ENCODE measurements around the gene TMEM44.
"Not testable (repeated sequence)": the region's sequence is repeated elsewhere in the genome, so short reads cannot be mapped to it uniquely, and the experiment has no call there.

Gene TMEM44

DNA sequence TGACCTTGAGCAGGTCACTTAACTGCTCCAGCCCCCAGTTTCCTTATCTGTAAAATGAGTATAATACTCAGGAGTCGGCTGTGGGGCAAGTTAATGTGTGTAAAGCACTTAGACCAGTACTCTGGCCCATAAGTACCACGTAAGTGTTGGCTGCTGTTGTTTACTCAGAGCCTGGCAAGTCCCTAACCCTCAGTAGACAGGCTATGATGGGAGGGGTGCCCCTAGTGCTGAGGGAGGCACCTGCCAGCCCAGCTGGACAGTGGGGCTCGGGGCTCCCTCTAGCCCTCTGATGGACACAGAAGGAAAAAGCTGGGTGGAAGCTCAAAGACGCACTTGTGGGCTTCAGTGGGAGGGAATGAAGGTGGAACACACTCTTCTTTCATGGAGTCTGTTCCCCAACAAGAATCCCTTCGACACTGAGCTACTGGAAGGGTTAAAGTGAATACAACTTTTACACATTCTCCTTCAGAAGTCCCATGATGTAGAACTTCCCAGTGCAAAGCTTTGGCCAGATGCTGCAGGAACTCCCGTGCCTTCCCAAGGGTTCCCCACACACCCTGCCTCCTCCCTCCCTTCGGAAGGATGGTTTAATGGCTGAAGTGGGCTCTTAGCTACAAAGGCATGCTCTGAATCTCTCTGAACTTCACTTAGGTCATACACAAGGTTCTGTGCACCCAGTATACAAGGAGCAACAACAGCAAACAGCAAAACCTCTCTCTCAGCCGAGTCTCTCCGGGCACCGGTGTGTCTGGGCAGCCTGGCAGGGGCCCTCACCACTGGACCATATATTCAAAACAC is 25.4 kb downstream of the TMEM44 start:
- no peak for DNase-seq (ENCODE audit: low spot score)
- H3K4me2 ChIP-seq (ENCODE audit: insufficient read depth, low read length, poor library complexity, severe bottlenecking): no peak overlapping the region
- no peaks in the 10 kb centered on the region for H3K9me3 ChIP-seq (replicated peaks in 1 of 2; ENCODE audit: control insufficient read depth in 2 of 2, insufficient read depth in 1 of 2, low read depth in 1 of 2, low read length in 2 of 2)
- no peak overlapping the region for H3K18ac ChIP-seq (ENCODE audit: low read length)
- WGBS, 2 donors (ENCODE audit: extremely low coverage in 2 of 2, insufficient read length in 2 of 2, insufficient replicate concordance in 1 of 2): no CpG with 5 or more reads among the region's 10 CpGs
- no peak overlapping the region for H2BK5ac ChIP-seq (ENCODE audit: low read length)
- no peak overlapping the region for H3K27ac ChIP-seq (replicated peaks; ENCODE audit: low read length)
- peak overlapping the region; percentile 17 for H4K8ac ChIP-seq (ENCODE audit: low read depth, low read length)
- H2AFZ ChIP-seq (ENCODE audit: low read length): no peak overlapping the region
- no peak overlapping the region for H3K23ac ChIP-seq (ENCODE audit: low read depth, low read length, poor library complexity)
- no peak overlapping the region for H3K9ac ChIP-seq (ENCODE audit: low read depth, low read length, poor library complexity)
- H3K4me3 ChIP-seq (ENCODE audit: low read length in 2 of 2): no peak overlapping the region
- H2BK15ac ChIP-seq (ENCODE audit: low read length): no peak overlapping the region
- H4K91ac ChIP-seq (ENCODE audit: low read depth, low read length, poor library complexity): no peak overlapping the region
- H3K14ac ChIP-seq (ENCODE audit: low read length): no peak overlapping the region
- no peak overlapping the region for H3K4ac ChIP-seq (ENCODE audit: low read length)
- peaks cover 0 to 2% (median 0%) of the 10 kb centered on the region in 3 experiments for H3K27me3 ChIP-seq (ENCODE audit: control insufficient read depth in 3 of 3, insufficient read depth in 3 of 3, low read depth in 1 of 3, low read length in 3 of 3)
- no peaks in the 10 kb centered on the region for H3K4me1 ChIP-seq (ENCODE audit: control insufficient read depth in 2 of 2, insufficient read depth in 1 of 2, low read depth in 1 of 2, low read length in 2 of 2)
- H2BK12ac ChIP-seq (ENCODE audit: low read length): peak overlapping the region; percentile 22
- H3K36me3 ChIP-seq (replicated peaks in 1 of 2; ENCODE audit: control insufficient read depth in 2 of 2, insufficient read depth in 2 of 2, low read length in 2 of 2): peaks cover 11 to 62% of the 10 kb centered on the region in 2 donors
- H3K79me1 ChIP-seq (ENCODE audit: low read depth, low read length): no peaks in the 10 kb centered on the region
- H2BK120ac ChIP-seq (ENCODE audit: low read depth, low read length): no peak overlapping the region
- H2AK5ac ChIP-seq (ENCODE audit: low read depth, low read length): no peak overlapping the region

GRCh38 chr3:194606941-194607340 is 26.3 kb downstream of the TMEM44 start:
- no peak overlapping the region for H4K8ac ChIP-seq (ENCODE audit: low read depth, low read length)
- H2AK5ac ChIP-seq (ENCODE audit: low read depth, low read length): no peak overlapping the region
- H3K4ac ChIP-seq (ENCODE audit: low read length): no peak overlapping the region
- DNase-seq (ENCODE audit: low spot score): no peak
- no peak overlapping the region for H2BK15ac ChIP-seq (ENCODE audit: low read length)
- no peaks in the 10 kb centered on the region for H3K79me1 ChIP-seq (ENCODE audit: low read depth, low read length)
- no peak overlapping the region for H3K14ac ChIP-seq (ENCODE audit: low read length)
- H2BK5ac ChIP-seq (ENCODE audit: low read length): no peak overlapping the region
- peak overlapping the region in 1 of 2 donors; percentile 16 for H3K4me3 ChIP-seq (ENCODE audit: low read length in 2 of 2)
- no peak overlapping the region for H3K4me2 ChIP-seq (ENCODE audit: insufficient read depth, low read length, poor library complexity, severe bottlenecking)
- H3K27me3 ChIP-seq (ENCODE audit: control insufficient read depth in 3 of 3, insufficient read depth in 3 of 3, low read depth in 1 of 3, low read length in 3 of 3): peaks cover 0 to 2% (median 0%) of the 10 kb centered on the region in 3 experiments
- no peak overlapping the region for H4K91ac ChIP-seq (ENCODE audit: low read depth, low read length, poor library complexity)
- no peak overlapping the region for H2BK120ac ChIP-seq (ENCODE audit: low read depth, low read length)
- H2AFZ ChIP-seq (ENCODE audit: low read length): no peak overlapping the region
- H3K27ac ChIP-seq (replicated peaks; ENCODE audit: low read length): no peak overlapping the region
- no peak overlapping the region for H3K18ac ChIP-seq (ENCODE audit: low read length)
- H2BK12ac ChIP-seq (ENCODE audit: low read length): no peak overlapping the region
- H3K4me1 ChIP-seq (ENCODE audit: control insufficient read depth in 2 of 2, insufficient read depth in 1 of 2, low read depth in 1 of 2, low read length in 2 of 2): no peaks in the 10 kb centered on the region
- no CpG with 5 or more reads among the region's 3 CpGs for WGBS, 2 donors (ENCODE audit: extremely low coverage in 2 of 2, insufficient read length in 2 of 2, insufficient replicate concordance in 1 of 2)
- H3K9ac ChIP-seq (ENCODE audit: low read depth, low read length, poor library complexity): no peak overlapping the region
- H3K23ac ChIP-seq (ENCODE audit: low read depth, low read length, poor library complexity): no peak overlapping the region
- no peaks in the 10 kb centered on the region for H3K9me3 ChIP-seq (replicated peaks in 1 of 2; ENCODE audit: control insufficient read depth in 2 of 2, insufficient read depth in 1 of 2, low read depth in 1 of 2, low read length in 2 of 2)
- peaks cover 12 to 69% of the 10 kb centered on the region in 2 donors for H3K36me3 ChIP-seq (replicated peaks in 1 of 2; ENCODE audit: control insufficient read depth in 2 of 2, insufficient read depth in 2 of 2, low read length in 2 of 2)

DNA sequence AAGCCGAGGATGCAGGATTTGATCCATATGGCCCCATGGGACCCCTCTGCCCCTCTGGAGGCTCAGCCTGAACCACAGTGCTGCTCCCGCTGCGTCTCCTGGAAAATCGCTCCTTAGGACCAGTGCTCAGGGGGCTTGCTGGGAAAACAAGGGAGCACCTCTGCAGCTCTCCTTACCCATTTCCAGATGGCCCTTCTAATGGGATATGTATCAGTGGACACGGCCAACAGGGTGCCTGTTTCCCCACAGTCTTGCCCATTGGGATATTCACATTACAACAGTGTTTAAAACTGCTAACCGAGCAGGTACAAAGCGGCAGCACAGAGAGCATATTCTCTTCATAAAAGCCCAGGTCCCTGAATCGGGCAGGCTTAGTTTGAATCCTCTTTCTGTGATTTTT is 27.1 kb downstream of the TMEM44 start:
- Histone ChIP-seq H2AK5ac (ENCODE audit: low read depth, low read length) (no peak overlapping the region), H3K4me2 (ENCODE audit: insufficient read depth, low read length, poor library complexity, severe bottlenecking) (no peak overlapping the region), H3K18ac (ENCODE audit: low read length) (no peak overlapping the region), H2AFZ (ENCODE audit: low read length) (no peak overlapping the region), H2BK120ac (ENCODE audit: low read depth, low read length) (no peak overlapping the region), H2BK15ac (ENCODE audit: low read length) (no peak overlapping the region), H3K14ac (ENCODE audit: low read length) (no peak overlapping the region), H3K4me3 (ENCODE audit: low read length in 2 of 2) (no peak overlapping the region), H4K91ac (ENCODE audit: low read depth, low read length, poor library complexity) (no peak overlapping the region), H3K23ac (ENCODE audit: low read depth, low read length, poor library complexity) (no peak overlapping the region), H3K27me3 (ENCODE audit: control insufficient read depth in 3 of 3, insufficient read depth in 3 of 3, low read depth in 1 of 3, low read length in 3 of 3) (peaks cover 0 to 2% (median 0%) of the 10 kb centered on the region in 3 experiments), H4K8ac (ENCODE audit: low read depth, low read length) (no peak overlapping the region), H2BK12ac (ENCODE audit: low read length) (no peak overlapping the region), H3K9me3 (replicated peaks in 1 of 2; ENCODE audit: control insufficient read depth in 2 of 2, insufficient read depth in 1 of 2, low read depth in 1 of 2, low read length in 2 of 2) (no peaks in the 10 kb centered on the region), H2BK5ac (ENCODE audit: low read length) (no peak overlapping the region), H3K27ac (replicated peaks; ENCODE audit: low read length) (no peak overlapping the region), H3K4me1 (ENCODE audit: control insufficient read depth in 2 of 2, insufficient read depth in 1 of 2, low read depth in 1 of 2, low read length in 2 of 2) (no peaks in the 10 kb centered on the region), H3K36me3 (replicated peaks in 1 of 2; ENCODE audit: control insufficient read depth in 2 of 2, insufficient read depth in 2 of 2, low read length in 2 of 2) (peaks cover 15 to 73% of the 10 kb centered on the region in 2 donors), H3K79me1 (ENCODE audit: low read depth, low read length) (no peaks in the 10 kb centered on the region), H3K9ac (ENCODE audit: low read depth, low read length, poor library complexity) (no peak overlapping the region), H3K4ac (ENCODE audit: low read length) (no peak overlapping the region)
- no CpG with 5 or more reads among the region's 8 CpGs for WGBS, 2 donors (ENCODE audit: extremely low coverage in 2 of 2, insufficient read length in 2 of 2, insufficient replicate concordance in 1 of 2)
- no peak for DNase-seq (ENCODE audit: low spot score)

- WGBS, 2 donors (ENCODE audit: extremely low coverage in 2 of 2, insufficient read length in 2 of 2, insufficient replicate concordance in 1 of 2): no CpG with 5 or more reads among the region's 7 CpGs
Observed at GRCh38 chr3:194605314-194605713, 27.9 kb downstream of the TMEM44 start.

More at GRCh38 chr3:194605314-194605713, 27.9 kb downstream of the TMEM44 start:
- H3K18ac ChIP-seq (ENCODE audit: low read length); H3K4me3 ChIP-seq (ENCODE audit: low read length in 2 of 2); H3K4me2 ChIP-seq (ENCODE audit: insufficient read depth, low read length, poor library complexity, severe bottlenecking); H3K9ac ChIP-seq (ENCODE audit: low read depth, low read length, poor library complexity); H3K14ac ChIP-seq (ENCODE audit: low read length); H2BK12ac ChIP-seq (ENCODE audit: low read length); H4K8ac ChIP-seq (ENCODE audit: low read depth, low read length); H3K4me1 ChIP-seq (ENCODE audit: control insufficient read depth in 2 of 2, insufficient read depth in 1 of 2, low read depth in 1 of 2, low read length in 2 of 2); H2BK120ac ChIP-seq (ENCODE audit: low read depth, low read length); H3K27ac ChIP-seq (replicated peaks; ENCODE audit: low read length); H3K9me3 ChIP-seq (replicated peaks in 1 of 2; ENCODE audit: control insufficient read depth in 2 of 2, insufficient read depth in 1 of 2, low read depth in 1 of 2, low read length in 2 of 2); H2AK5ac ChIP-seq (ENCODE audit: low read depth, low read length); H2BK5ac ChIP-seq (ENCODE audit: low read length); H3K23ac ChIP-seq (ENCODE audit: low read depth, low read length, poor library complexity); H4K91ac ChIP-seq (ENCODE audit: low read depth, low read length, poor library complexity); H3K27me3 ChIP-seq (ENCODE audit: control insufficient read depth in 3 of 3, insufficient read depth in 3 of 3, low read depth in 1 of 3, low read length in 3 of 3); DNase-seq (ENCODE audit: low spot score); H3K4ac ChIP-seq (ENCODE audit: low read length); H3K79me1 ChIP-seq (ENCODE audit: low read depth, low read length); H2AFZ ChIP-seq (ENCODE audit: low read length); H2BK15ac ChIP-seq (ENCODE audit: low read length): not testable (repeated sequence)
- peaks cover 13 to 73% of the 10 kb centered on the region in 2 donors for H3K36me3 ChIP-seq (replicated peaks in 1 of 2; ENCODE audit: control insufficient read depth in 2 of 2, insufficient read depth in 2 of 2, low read length in 2 of 2)

Measured in neuronal stem cell (in vitro differentiated cells).